Upper lobe of right lung (tissue), 1 donor: Measurements from ENCODE around the gene SLC9A9. TPM values are rescaled to one million over a fixed set of nuclear protein-coding genes. Genes with fewer than 3 reads are reported as not detected.

Experiments
- ATAC-seq: fragments of 200-7000 bp; cut with Tn5 transposase; one replicate; pipeline ENCODE4 v1.9.1; 2020; ENCODE audit warnings: mild to moderate bottlenecking, moderate library complexity
- DNase-seq: peaks from one replicate; pipeline ENCODE4 v3.0.0-alpha.2; 2020
- H3K27ac ChIP-seq: fragments of 200-600 bp; one replicate; pipeline ENCODE4 v1.8.0; 2022
- H3K27me3 ChIP-seq: fragments of 200-600 bp; one replicate; pipeline ENCODE4 v1.8.0; 2022; ENCODE audit warnings: mild to moderate bottlenecking
- H3K36me3 ChIP-seq: fragments of 200-600 bp; one replicate; pipeline ENCODE4 v1.8.0; 2022
- H3K4me1 ChIP-seq: fragments of 200-600 bp; one replicate; pipeline ENCODE4 v1.8.0; 2022
- H3K4me3 ChIP-seq: fragments of 200-600 bp; one replicate; pipeline ENCODE4 v1.8.0; 2022; ENCODE audit warnings: mild to moderate bottlenecking
- H3K9me3 ChIP-seq: fragments of 200-600 bp; one replicate; pipeline ENCODE4 v1.8.0; 2022
- CTCF ChIP-seq: fragments of 200-600 bp; IDR thresholded peaks from one replicate; pipeline ENCODE4 v1.8.0; 2022; ENCODE audit warnings: antibody characterized with exemption
- intact Hi-C: fragments of 100-400 bp; cut with DNase I; formaldehyde crosslinking; loops from one replicate; pipeline ENCODE4 v1.11.0; 2022
- total RNA-seq: library from RNA; stranded (reverse); fragmentation: NEBNext Ultra II Directional; extraction: Animal tissue kit (Norgen Biotek cat#: 25700); gene quantifications from one replicate; pipeline ENCODE4 v1.2.1, GENCODE V29; 2021
- donor health status: DM: no; HTN: yes; CAD: no; lungs with severe emphysema.

Gene SLC9A9
- total RNA-seq, 1 donor from 2014 or later, result 13.3 TPM

GRCh38 chr3:143764840-143765239 is 83.4 kb downstream of the SLC9A9 start:
- H3K27ac ChIP-seq, result no peak overlapping the region
- no peak for ATAC-seq
- intact Hi-C loops, result no loop called here
- no peaks in the 10 kb centered on the region for H3K9me3 ChIP-seq
- H3K4me1 ChIP-seq, result peaks cover 4% of the 10 kb centered on the region
- H3K4me3 ChIP-seq, result no peak overlapping the region
- no peak for TF ChIP-seq CTCF
- no peak for DNase-seq
- H3K36me3 ChIP-seq, result no peaks in the 10 kb centered on the region
- H3K27me3 ChIP-seq, result no peaks in the 10 kb centered on the region

- no peaks in the 10 kb centered on the region for H3K27me3 ChIP-seq
- DNase-seq (no peak), ATAC-seq (no peak)
- TF ChIP-seq CTCF, result peak; percentile 37
- H3K4me1 ChIP-seq, result no peaks in the 10 kb centered on the region
- H3K27ac ChIP-seq, result no peak overlapping the region
- H3K36me3 ChIP-seq, result no peaks in the 10 kb centered on the region
- H3K9me3 ChIP-seq, result no peaks in the 10 kb centered on the region
- intact Hi-C loops, result no loop called here
- H3K4me3 ChIP-seq, result no peak overlapping the region
Observed at GRCh38 chr3:143763564-143764162, 84.6 kb downstream of the SLC9A9 start.

GRCh38 chr3:143757691-143758090 is 90.6 kb downstream of the SLC9A9 start:
- Histone ChIP-seq H3K4me1 (peaks cover 6% of the 10 kb centered on the region), H3K27me3 (no peaks in the 10 kb centered on the region), H3K27ac (no peak overlapping the region), H3K4me3 (no peak overlapping the region), H3K9me3 (no peaks in the 10 kb centered on the region), H3K36me3 (no peaks in the 10 kb centered on the region)
- intact Hi-C loops, result no loop called here
- no peak for TF ChIP-seq CTCF
- ATAC-seq (no peak), DNase-seq (no peak)

- Histone ChIP-seq H3K9me3 (no peaks in the 10 kb centered on the region), H3K27me3 (no peaks in the 10 kb centered on the region), H3K27ac (no peak overlapping the region), H3K4me1 (peaks cover 13% of the 10 kb centered on the region), H3K36me3 (no peaks in the 10 kb centered on the region), H3K4me3 (no peak overlapping the region)
- no peak for TF ChIP-seq CTCF
- ATAC-seq (no peak), DNase-seq (no peak)
- intact Hi-C loops, result no loop called here
Observed at GRCh38 chr3:143755978-143756377, 92.3 kb downstream of the SLC9A9 start.

- ATAC-seq (no peak), DNase-seq (no peak)
- H3K27me3 ChIP-seq, result no peaks in the 10 kb centered on the region
- peaks cover 14% of the 10 kb centered on the region for H3K4me1 ChIP-seq
- no peak overlapping the region for H3K27ac ChIP-seq
- no peak overlapping the region for H3K4me3 ChIP-seq
- no peaks in the 10 kb centered on the region for H3K36me3 ChIP-seq
- TF ChIP-seq CTCF, result no peak
- intact Hi-C loops, result no loop called here
- H3K9me3 ChIP-seq, result no peaks in the 10 kb centered on the region
Observed at GRCh38 chr3:143754090-143754489, 94.2 kb downstream of the SLC9A9 start.

- ATAC-seq, result no peak
Observed at GRCh38 chr3:143753456-143753855, 94.8 kb downstream of the SLC9A9 start.

More at GRCh38 chr3:143753456-143753855, 94.8 kb downstream of the SLC9A9 start:
- Histone ChIP-seq H3K27ac (no peak overlapping the region), H3K27me3 (no peaks in the 10 kb centered on the region), H3K9me3 (no peaks in the 10 kb centered on the region), H3K4me1 (peaks cover 14% of the 10 kb centered on the region), H3K36me3 (no peaks in the 10 kb centered on the region), H3K4me3 (no peak overlapping the region)
- intact Hi-C loops, result no loop called here
- no peak for TF ChIP-seq CTCF
- DNase-seq, result no peak
